Stimulated activated naive B cell treated with anti-CD40 and anti-IgM and Interleukin-4, amounts not matched to agents 10 μg/mL and 1 μg/mL and 100 μg/mL, for 72 hours (primary cell): Measurements from ENCODE around the gene NBR1.
"Not testable (repeated sequence)": the region's sequence is repeated elsewhere in the genome, so short reads cannot be mapped to it uniquely, and the experiment has no call there.

Source experiments
- ATAC-seq, 2 donors: fragments of 150-1000 bp; cut with Tn5 transposase; replicated peaks; 2 replicates each; pipeline ENCODE4 v1.10.0; 2021; ENCODE audit warnings: moderate library complexity in 1 of 2
- DNase-seq: peaks from one replicate; pipeline ENCODE4 v3.0.0; 2021
- H3K27ac Mint-ChIP-seq: one replicate; pipeline ENCODE4 v1.8.0; 2022; ENCODE audit warnings: mild to moderate bottlenecking, mixed read lengths
- H3K27me3 Mint-ChIP-seq, 2 donors: one replicate each; pipeline ENCODE4 v1.8.0; 2022; ENCODE audit warnings: mixed read lengths in 2 of 2
- H3K36me3 Mint-ChIP-seq, 2 donors: one replicate each; pipeline ENCODE4 v1.8.0; 2022; ENCODE audit warnings: mixed read lengths in 2 of 2, mild to moderate bottlenecking in 1 of 2
- H3K4me1 Mint-ChIP-seq, 2 donors: one replicate each; pipeline ENCODE4 v1.8.0; 2022; ENCODE audit warnings: mixed read lengths in 2 of 2, mild to moderate bottlenecking in 1 of 2
- H3K4me3 Mint-ChIP-seq, 2 donors: one replicate each; pipeline ENCODE4 v1.8.0; 2022; ENCODE audit warnings: mild to moderate bottlenecking in 2 of 2, mixed read lengths in 2 of 2, moderate library complexity in 1 of 2
- H3K9me3 Mint-ChIP-seq, 2 donors: one replicate each; pipeline ENCODE4 v1.8.0; 2022; ENCODE audit warnings: mixed read lengths in 2 of 2, mild to moderate bottlenecking in 1 of 2

The NBR1 gene, protein sequence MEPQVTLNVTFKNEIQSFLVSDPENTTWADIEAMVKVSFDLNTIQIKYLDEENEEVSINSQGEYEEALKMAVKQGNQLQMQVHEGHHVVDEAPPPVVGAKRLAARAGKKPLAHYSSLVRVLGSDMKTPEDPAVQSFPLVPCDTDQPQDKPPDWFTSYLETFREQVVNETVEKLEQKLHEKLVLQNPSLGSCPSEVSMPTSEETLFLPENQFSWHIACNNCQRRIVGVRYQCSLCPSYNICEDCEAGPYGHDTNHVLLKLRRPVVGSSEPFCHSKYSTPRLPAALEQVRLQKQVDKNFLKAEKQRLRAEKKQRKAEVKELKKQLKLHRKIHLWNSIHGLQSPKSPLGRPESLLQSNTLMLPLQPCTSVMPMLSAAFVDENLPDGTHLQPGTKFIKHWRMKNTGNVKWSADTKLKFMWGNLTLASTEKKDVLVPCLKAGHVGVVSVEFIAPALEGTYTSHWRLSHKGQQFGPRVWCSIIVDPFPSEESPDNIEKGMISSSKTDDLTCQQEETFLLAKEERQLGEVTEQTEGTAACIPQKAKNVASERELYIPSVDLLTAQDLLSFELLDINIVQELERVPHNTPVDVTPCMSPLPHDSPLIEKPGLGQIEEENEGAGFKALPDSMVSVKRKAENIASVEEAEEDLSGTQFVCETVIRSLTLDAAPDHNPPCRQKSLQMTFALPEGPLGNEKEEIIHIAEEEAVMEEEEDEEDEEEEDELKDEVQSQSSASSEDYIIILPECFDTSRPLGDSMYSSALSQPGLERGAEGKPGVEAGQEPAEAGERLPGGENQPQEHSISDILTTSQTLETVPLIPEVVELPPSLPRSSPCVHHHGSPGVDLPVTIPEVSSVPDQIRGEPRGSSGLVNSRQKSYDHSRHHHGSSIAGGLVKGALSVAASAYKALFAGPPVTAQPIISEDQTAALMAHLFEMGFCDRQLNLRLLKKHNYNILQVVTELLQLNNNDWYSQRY

DNA sequence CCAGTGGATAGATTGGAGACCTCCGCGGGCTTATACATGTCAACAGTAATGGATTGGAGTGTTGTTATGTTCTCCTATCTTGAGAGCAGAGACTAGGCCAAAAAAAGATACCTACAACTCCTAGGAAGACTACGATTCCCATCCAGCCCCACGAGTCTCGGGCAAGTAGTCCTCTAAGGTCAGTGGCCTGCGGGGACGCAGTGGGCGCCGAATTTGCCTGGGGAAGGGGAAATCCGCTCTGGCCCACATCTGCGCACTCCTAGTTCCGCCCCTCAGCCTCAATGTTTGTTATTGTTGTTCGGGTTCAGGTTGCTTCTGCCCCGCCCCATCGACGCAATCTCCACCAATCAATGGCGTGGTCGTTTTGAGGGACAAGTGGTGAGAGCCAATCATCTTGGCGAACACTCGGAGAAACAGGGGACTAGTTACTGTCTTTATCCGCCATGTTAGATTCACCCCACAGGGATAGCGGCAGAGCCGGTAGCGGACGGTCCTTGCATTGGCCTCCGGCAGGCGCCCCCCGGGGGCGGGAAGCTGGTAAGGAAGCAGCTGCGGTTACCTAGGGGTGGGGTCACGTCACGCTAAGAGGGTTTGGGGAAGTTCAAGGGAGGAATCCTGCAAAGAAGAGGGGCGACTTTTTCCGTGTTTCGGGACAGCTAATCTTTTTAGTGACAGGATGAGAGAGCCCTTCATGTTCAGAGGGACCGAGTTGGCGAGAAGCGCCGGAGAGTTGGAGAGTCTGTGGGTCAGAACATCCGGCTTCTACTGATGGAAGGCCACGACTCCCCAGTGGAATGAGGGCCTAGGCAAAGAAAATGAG is at the start of gene NBR1:
Gene NBR1 (plus strand): TSS at position 449 of the 820 bp plus-strand sequence. CDS start 4,586 bp downstream, outside the sequence.
- Mint-ChIP-seq H3K27ac (no peak within 1 kb of the TSS), H3K36me3 (peaks cover 7 to 18% of the 10 kb centered on the region in 2 donors), H3K9me3 (no peaks in the 10 kb centered on the region), H3K4me3 (no peak within 1 kb of the TSS), H3K27me3 (no peaks in the 10 kb centered on the region), H3K4me1 (peaks cover 17 to 28% of the 10 kb centered on the region in 2 donors)
- peak; percentile 98 for DNase-seq
- ATAC-seq: peak; percentile 80

DNA sequence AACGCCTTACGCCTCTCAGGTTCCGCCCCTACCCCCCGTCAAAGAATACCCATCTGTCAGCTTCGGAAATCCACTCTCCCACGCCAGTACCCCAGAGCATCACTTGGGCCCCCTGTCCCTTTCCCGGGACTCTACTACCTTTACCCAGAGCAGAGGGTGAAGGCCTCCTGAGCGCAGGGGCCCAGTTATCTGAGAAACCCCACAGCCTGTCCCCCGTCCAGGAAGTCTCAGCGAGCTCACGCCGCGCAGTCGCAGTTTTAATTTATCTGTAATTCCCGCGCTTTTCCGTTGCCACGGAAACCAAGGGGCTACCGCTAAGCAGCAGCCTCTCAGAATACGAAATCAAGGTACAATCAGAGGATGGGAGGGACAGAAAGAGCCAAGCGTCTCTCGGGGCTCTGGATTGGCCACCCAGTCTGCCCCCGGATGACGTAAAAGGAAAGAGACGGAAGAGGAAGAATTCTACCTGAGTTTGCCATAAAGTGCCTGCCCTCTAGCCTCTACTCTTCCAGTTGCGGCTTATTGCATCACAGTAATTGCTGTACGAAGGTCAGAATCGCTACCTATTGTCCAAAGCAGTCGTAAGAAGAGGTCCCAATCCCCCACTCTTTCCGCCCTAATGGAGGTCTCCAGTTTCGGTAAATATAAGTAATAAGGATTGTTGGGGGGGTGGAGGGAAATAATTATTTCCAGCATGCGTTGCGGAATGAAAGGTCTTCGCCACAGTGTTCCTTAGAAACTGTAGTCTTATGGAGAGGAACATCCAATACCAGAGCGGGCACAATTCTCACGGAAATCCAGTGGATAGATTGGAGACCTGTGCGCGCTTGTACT is 45.7 kb upstream of the NBR1 start, which contains the start of gene BRCA1:
Gene BRCA1 (minus strand): TSS at position 232 of the 834 bp plus-strand sequence. CDS start 1,268 bp downstream, outside the sequence.
- H3K4me3 Mint-ChIP-seq: peak within 1 kb of the TSS; percentile 91 to 99
- H3K27ac Mint-ChIP-seq: peak within 1 kb of the TSS; percentile 99
- H3K27me3 Mint-ChIP-seq: no peaks in the 10 kb centered on the region
- ATAC-seq (peak; percentile 98 to 100), DNase-seq (peak; percentile 95)
- no peaks in the 10 kb centered on the region for H3K9me3 Mint-ChIP-seq
- peaks cover 22 to 23% of the 10 kb centered on the region in 2 donors for H3K4me1 Mint-ChIP-seq
- H3K36me3 Mint-ChIP-seq: peaks cover 26 to 32% of the 10 kb centered on the region in 2 donors

DNA sequence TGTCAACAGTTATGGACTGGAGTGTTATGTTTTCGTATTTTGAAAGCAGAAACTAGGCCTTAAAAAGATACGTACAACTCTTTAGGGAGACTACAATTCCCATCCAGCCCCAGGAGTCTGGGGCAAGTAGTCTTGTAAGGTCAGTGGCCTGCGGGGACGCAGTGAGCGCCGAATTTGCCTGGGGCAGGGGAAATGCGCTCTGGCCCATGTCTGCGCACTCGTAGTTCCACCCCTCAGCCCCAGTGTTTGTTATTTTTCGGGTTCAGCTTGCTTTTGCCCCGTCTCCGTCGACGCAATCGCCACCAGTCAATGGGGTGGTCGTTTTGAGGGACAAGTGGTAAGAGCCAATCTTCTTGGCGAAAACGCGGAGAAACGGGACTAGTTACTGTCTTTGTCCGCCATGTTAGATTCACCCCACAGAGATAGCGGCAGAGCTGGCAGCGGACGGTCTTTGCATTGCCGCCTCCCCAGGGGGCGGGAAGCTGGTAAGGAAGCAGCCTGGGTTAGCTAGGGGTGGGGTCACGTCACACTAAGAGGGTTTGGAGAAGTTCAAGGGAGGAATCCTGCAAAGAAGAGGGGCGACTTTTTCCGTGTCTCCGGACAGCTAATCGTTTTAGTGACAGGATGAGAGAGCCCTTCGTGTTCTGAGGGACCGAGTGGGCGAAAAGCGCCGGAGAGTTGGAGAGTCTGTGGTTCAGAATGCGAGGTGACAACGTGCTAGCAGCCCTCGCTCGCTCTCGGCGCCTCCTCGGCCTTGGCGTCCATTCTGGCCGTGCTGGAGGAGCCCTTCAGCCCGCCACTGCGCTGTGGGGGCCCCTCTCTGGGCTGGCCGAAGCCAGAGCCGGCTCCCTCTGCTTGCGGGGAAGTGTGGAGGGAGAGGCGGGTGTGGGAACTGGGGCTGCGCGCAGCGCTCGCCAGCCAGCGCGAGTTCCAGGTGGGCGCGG is 44.8 kb upstream of the NBR1 start:
- H3K36me3 Mint-ChIP-seq: peaks cover 26 to 38% of the 10 kb centered on the region in 2 donors
- ATAC-seq (no peak), DNase-seq (no peak)

DNA sequence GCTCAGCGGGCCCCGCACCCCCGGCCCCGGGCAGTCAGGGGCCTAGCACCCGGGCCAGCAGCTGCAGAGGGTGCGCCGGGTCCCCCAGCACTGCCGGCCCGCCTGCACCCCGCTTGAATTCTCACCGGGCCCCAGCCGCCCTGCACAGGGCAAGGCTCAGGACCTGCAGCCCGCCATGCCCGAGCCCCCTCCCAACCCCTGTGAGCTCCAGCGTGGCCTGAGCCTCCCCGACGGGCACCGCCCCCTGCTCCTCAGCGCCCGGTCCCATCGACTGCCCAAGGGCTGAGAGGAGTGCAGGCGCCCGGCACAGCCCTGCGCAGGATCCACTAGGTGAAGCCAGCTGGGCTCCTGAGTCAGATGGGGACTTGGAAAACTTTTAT is 44.1 kb upstream of the NBR1 start:
- no peaks in the 10 kb centered on the region for H3K27me3 Mint-ChIP-seq
- H3K4me1 Mint-ChIP-seq: peaks cover 26 to 29% of the 10 kb centered on the region in 2 donors
- H3K4me3 Mint-ChIP-seq: peak overlapping the region; percentile 57 to 60
- ATAC-seq: no peak
- peaks cover 26 to 38% of the 10 kb centered on the region in 2 donors for H3K36me3 Mint-ChIP-seq
- no peaks in the 10 kb centered on the region for H3K9me3 Mint-ChIP-seq
- no peak for DNase-seq
- no peak overlapping the region for H3K27ac Mint-ChIP-seq

More for the DNA sequence above, 44.8 kb upstream of the NBR1 start:
- Mint-ChIP-seq H3K4me1 (peaks cover 26 to 29% of the 10 kb centered on the region in 2 donors), H3K4me3 (peak overlapping the region; percentile 91 to 99), H3K9me3 (no peaks in the 10 kb centered on the region), H3K27ac (peak overlapping the region; percentile 99), H3K27me3 (no peaks in the 10 kb centered on the region)

DNA sequence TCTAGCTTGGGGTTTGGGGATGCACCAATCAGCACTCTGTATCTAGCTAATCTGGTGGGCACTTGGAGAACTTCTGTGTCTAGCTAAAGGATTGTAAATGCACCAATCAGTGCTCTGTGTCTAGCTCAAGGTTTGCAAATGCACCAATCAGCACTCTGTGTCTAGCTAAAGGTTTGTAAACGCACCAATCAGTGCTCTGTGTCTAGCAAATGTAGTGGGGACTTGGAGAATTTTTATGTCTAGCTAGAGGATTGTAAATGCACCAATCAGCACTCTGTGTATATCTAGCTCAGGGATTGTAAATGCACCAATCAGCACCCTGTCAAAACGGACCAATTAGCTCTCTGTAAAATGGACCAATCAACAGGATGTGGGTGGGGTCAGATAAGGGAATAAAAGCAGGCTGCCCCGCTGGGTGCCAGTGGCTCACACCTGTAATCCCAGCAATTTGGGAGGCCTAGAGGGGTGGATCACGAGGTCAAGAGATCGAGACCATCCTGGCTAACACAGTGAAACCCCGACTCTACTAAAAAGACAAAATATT is 43.6 kb upstream of the NBR1 start:
- peak overlapping the region; percentile 9 for H3K27ac Mint-ChIP-seq
- H3K27me3 Mint-ChIP-seq, H3K9me3 Mint-ChIP-seq, ATAC-seq, DNase-seq: not testable (repeated sequence)
- H3K4me1 Mint-ChIP-seq: peaks cover 26 to 29% of the 10 kb centered on the region in 2 donors
- H3K4me3 Mint-ChIP-seq: peak overlapping the region; percentile 57 to 60
- H3K36me3 Mint-ChIP-seq: peaks cover 26 to 35% of the 10 kb centered on the region in 2 donors

DNA sequence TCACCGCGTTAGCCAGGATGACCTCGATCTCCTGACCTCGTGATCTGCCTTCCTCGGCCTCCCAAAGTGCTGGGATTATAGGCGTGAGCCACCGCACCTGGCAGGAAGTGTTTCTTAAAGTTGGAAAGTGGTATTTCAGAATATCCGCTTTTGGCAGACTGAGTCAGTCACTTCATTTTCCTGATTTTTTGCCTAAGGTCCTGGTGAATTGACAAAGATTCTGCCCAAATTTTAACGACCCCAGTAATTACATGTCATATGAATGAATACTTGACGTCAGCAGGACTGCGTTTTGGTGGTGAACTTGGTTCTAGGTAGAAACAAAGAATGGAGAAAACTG is 41.4 kb upstream of the NBR1 start:
- peak overlapping the region; percentile 14 for H3K27ac Mint-ChIP-seq
- peaks cover 40 to 48% of the 10 kb centered on the region in 2 donors for H3K36me3 Mint-ChIP-seq
- no peak overlapping the region for H3K4me3 Mint-ChIP-seq
- ATAC-seq (no peak), DNase-seq (no peak)
- no peaks in the 10 kb centered on the region for H3K9me3 Mint-ChIP-seq
- no peaks in the 10 kb centered on the region for H3K27me3 Mint-ChIP-seq
- peaks cover 29 to 40% of the 10 kb centered on the region in 2 donors for H3K4me1 Mint-ChIP-seq

DNA sequence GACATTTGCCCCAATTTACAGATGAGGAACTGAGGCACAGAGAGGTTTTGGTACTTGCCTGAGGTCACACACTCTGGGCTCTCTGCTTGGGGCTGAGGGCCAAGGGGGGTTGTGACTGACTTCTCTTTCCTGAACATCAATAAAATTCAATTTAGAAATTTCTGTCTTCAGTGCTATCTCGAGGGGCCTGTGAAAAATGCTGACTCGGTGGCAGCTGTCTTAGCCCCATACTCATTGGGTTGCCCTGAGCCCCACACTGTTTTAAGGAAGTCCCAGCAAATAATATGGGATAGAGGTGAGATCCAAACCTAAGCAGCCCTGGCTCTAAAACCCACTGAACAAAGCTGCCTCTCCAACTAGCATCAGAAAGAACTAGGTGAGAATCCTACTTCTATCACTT is 38.9 kb upstream of the NBR1 start:
- Mint-ChIP-seq H3K36me3 (peaks cover 38 to 41% of the 10 kb centered on the region in 2 donors), H3K9me3 (no peaks in the 10 kb centered on the region), H3K4me1 (peaks cover 29 to 54% of the 10 kb centered on the region in 2 donors), H3K4me3 (no peak overlapping the region), H3K27me3 (no peaks in the 10 kb centered on the region), H3K27ac (no peak overlapping the region)
- DNase-seq (no peak), ATAC-seq (no peak)

DNA sequence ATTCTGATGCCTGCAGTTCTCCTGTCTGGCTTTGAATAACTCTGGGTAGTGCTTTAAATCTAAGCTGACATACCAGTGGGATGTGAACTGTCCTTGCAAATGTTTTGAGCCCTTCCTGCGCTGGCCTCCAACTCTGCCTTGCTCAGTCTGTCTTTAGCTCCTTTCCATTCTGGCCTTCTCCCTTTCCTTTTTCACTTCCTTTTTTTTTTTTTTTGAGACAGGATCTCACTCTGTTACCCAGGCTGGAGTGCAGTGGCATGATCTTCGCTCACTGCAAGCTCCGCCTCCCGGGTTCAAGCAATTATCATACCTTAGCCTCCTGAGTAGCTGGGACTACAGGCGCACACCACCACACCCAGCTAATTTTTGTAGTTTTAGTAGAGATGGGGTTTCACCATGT is 37.6 kb upstream of the NBR1 start:
- DNase-seq, H3K4me3 Mint-ChIP-seq, H3K27me3 Mint-ChIP-seq, H3K9me3 Mint-ChIP-seq: not testable (repeated sequence)
- peaks cover 26 to 34% of the 10 kb centered on the region in 2 donors for H3K36me3 Mint-ChIP-seq
- ATAC-seq: peak in 1 of 2 donors; percentile 7
- peaks cover 26 to 49% of the 10 kb centered on the region in 2 donors for H3K4me1 Mint-ChIP-seq
- H3K27ac Mint-ChIP-seq: peak overlapping the region; percentile 44

DNA sequence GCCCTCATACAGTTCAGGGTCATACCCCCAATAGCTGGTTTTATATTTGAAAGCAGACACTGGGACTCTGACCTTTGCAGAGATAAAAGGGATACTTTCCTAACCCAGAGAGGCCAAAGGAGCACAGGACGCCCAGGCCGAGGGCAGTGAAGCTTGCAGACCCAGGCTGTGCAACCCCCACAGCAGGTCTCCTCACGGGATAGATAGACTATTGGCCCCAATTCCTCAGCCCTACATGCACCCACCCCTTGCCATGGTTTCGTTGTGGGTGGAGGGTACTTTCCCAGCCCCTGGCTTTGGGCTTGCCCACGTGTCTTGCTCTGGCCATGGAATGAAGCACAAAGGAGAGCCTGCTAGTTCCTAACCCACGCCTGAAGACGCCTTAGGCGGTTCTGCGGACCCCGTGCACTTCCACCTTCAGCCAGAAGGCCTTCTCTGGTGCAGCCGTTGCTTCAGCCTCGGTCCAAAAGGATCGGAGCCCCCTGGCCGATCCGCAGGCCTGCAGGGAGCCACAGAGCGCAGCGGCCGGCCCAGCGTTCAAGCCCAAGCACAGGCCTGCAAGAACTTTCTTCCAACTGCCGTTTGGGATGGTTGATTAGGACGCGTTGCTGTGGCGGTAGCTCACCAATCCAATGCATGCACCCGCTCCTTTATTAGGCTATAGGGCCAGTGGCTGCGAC is 36.1 kb upstream of the NBR1 start:
- no peaks in the 10 kb centered on the region for H3K9me3 Mint-ChIP-seq
- ATAC-seq (no peak), DNase-seq (no peak)
- H3K27me3 Mint-ChIP-seq: no peaks in the 10 kb centered on the region
- H3K36me3 Mint-ChIP-seq: peaks cover 26 to 35% of the 10 kb centered on the region in 2 donors
- H3K4me1 Mint-ChIP-seq: peaks cover 24 to 44% of the 10 kb centered on the region in 2 donors
- H3K27ac Mint-ChIP-seq: no peak overlapping the region
- no peak overlapping the region for H3K4me3 Mint-ChIP-seq

DNA sequence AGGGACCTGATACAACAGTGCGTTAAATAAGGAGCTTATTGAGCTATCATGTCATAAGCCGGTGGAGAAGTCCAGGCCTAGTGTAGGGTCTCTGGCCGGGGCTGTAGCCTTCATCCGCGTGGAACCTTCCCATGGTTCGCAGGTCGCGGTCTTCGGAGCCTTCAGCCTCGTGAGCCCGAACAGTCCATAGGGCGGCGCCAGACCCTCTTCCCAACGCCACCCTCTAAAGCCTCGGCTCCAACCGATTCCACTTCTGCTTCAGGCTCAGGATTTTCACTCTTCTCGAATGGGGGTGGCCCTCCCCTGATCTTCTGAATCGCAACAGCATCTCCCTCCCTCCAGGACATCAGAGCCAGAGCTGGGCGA is 35.6 kb upstream of the NBR1 start:
- Mint-ChIP-seq H3K27ac (no peak overlapping the region), H3K9me3 (no peaks in the 10 kb centered on the region), H3K4me3 (no peak overlapping the region), H3K27me3 (no peaks in the 10 kb centered on the region), H3K36me3 (peaks cover 27 to 39% of the 10 kb centered on the region in 2 donors), H3K4me1 (peaks cover 24 to 47% of the 10 kb centered on the region in 2 donors)
- ATAC-seq (no peak), DNase-seq (no peak)

DNA sequence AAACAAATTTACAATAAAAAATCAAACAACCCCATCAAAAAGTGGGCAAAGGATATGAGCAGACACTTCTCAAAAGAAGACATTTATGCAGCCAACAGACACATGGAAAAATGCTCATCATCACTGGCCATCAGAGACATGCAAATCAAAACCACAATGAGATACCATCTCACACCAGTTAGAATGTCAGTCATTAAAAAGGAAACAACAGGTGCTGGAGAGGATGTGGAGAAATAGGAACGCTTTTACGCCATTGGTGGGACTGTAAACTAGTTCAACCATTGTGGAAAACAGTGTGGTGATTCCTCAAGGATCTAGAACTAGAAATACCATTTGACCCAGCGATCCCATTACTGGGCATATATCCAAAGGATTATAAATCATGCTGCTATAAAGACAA is 34.4 kb upstream of the NBR1 start:
- not testable (repeated sequence) for ATAC-seq, H3K4me3 Mint-ChIP-seq, H3K9me3 Mint-ChIP-seq, DNase-seq, H3K27me3 Mint-ChIP-seq
- Mint-ChIP-seq H3K27ac (peak overlapping the region; percentile 75), H3K36me3 (peaks cover 34 to 40% of the 10 kb centered on the region in 2 donors), H3K4me1 (peaks cover 24 to 48% of the 10 kb centered on the region in 2 donors)
